Heart left ventricle (tissue), 16 donors: ENCODE measurements around the gene PARD3B. TPM values are rescaled to one million over a fixed set of nuclear protein-coding genes. Genes with fewer than 3 reads are reported as not detected.

Experiments used
- ATAC-seq, 4 donors: fragments of 200-7000 bp; cut with Tn5 transposase; one replicate each; pipeline ENCODE4 v1.9.1; 2020 to 2022; ENCODE audit warnings: moderate library complexity in 4 of 4, mild to moderate bottlenecking in 3 of 4, moderate number of reproducible peaks in 1 of 4
- DNase-seq, 5 donors: peaks; one replicate each; pipeline ENCODE4 v3.0.0-alpha.2; 2020
- H3K27ac ChIP-seq, 12 donors: fragments of 200-600 bp; sonication (generic) in 4 of 12; one replicate each; pipeline versions ENCODE4 v1.5.0 to v1.8.0; 2016 to 2022; ENCODE audit warnings: mild to moderate bottlenecking in 2 of 12
- H3K27me3 ChIP-seq, 9 donors: fragments of 200-600 bp; sonication (generic) in 2 of 9; one replicate each; pipeline versions ENCODE4 v1.5.1 to v1.8.0; 2016 to 2022; ENCODE audit warnings: mild to moderate bottlenecking in 3 of 9
- H3K36me3 ChIP-seq, 9 donors: fragments of 200-600 bp; sonication (generic) in 2 of 9; one replicate each; pipeline versions ENCODE4 v1.5.0 to v1.8.0; 2018 to 2022; ENCODE audit warnings: mild to moderate bottlenecking in 2 of 9
- H3K4me1 ChIP-seq, 12 donors: fragments of 200-600 bp; sonication (generic) in 4 of 12; one replicate each; pipeline versions ENCODE4 v1.5.0 to v1.8.0; 2016 to 2022; ENCODE audit warnings: mild to moderate bottlenecking in 3 of 12
- H3K4me3 ChIP-seq, 12 donors: fragments of 200-600 bp; sonication (generic) in 4 of 12; one replicate each; pipeline versions ENCODE4 v1.5.0 to v1.8.0; 2017 to 2022; ENCODE audit warnings: mild to moderate bottlenecking in 9 of 12, moderate library complexity in 4 of 12
- H3K9me3 ChIP-seq, 12 donors: fragments of 200-600 bp; sonication (generic) in 4 of 12; one replicate each; pipeline versions ENCODE4 v1.5.0 to v1.8.0; 2016 to 2022; ENCODE audit warnings: mild to moderate bottlenecking in 1 of 12
- POLR2A ChIP-seq, 2 donors: fragments of 450-650 bp; IDR thresholded peaks; one replicate each; pipeline ENCODE4 v1.6.1; 2017; ENCODE audit warnings: antibody characterized with exemption in 2 of 2, mild to moderate bottlenecking in 2 of 2, moderate library complexity in 2 of 2
- WGBS, 4 donors: extraction: QIAGEN DNeasy Blood & Tissue Kit in 2 of 4; methylation state at CpG; one replicate each; pipeline versions ENCODE4 v1.1.5 to v1.1.7; 2013 to 2018; 5-methylcytosine and 5-hydroxymethylcytosine counted together
- intact Hi-C, 10 donors: fragments of 100-400 bp; cut with DNase I; formaldehyde crosslinking; loops; one replicate each; pipeline versions ENCODE4 v1.11.1 to v1.14.2; 2022
- polyA plus RNA-seq, 2 donors: library from polyadenylated mRNA; stranded (reverse); fragments of 200-250 nt; gene quantifications; one replicate each; pipeline ENCODE4 v1.2.3, GENCODE V29; 2013
- total RNA-seq, 9 donors: library from RNA; depleted of rRNA in 2 of 9; stranded (reverse); fragments of >200 nt in 2 of 9; fragmentation: NEBNext Ultra II Directional in 3 of 9; extraction: Animal tissue kit (Norgen Biotek cat#: 25700) in 3 of 9; gene quantifications; one replicate each; pipeline versions ENCODE4 v1.1.0 to v1.2.4, GENCODE V29; 2016 to 2023
- TF ChIP-seq, protein P1 (sequence below), 12 donors: fragments of 200-600 bp; sonication (generic) in 4 of 12; IDR thresholded peaks; one replicate each; pipeline versions ENCODE4 v1.5.0 to v1.8.0; 2018 to 2022; ENCODE audit warnings: antibody characterized with exemption in 12 of 12, mild to moderate bottlenecking in 5 of 12
- donor health status: ischemic (EF 13 %, LVEDD 7.1; RV severe dilation, severe dysfunction).
- donor health status: healthy with polysubstance abuse.
- donor health status: DM: no; HTN: yes; CAD: no.
- donor health status: DM: no; HTN: no; CAD: no.
- donor health status: ischemic (EF 25% LVEDD 6.9; RV normal size, moderate dysfunction).
- donor health status: ischemic (EF 25% LVEDD 5.7; RV mildly dilated, moderate dysfunction).
- donor health status: healthy.
- donor health status: DM: yes; HTN: yes; CAD: no.
- donor health status: ischemic (EF 35%, LVEDD 5.7; RV mildly dilated, moderate dysfunction).
- donor health status: nonischemic (EF 11% LVEDD 7.7; RV severe dilation, severe dysfunction).
- donor health status: DM: yes; HTN: yes; CAD: no.
- donor health status: PGD.
- donor health status: ischemic (EF 29% LVEDD 5.4; RV normal size, mild dysfunction).
- donor health status: nonischemic (EF 23%, LVEDD 6.1; RV moderate dilation, normal function).

Gene PARD3B
- total and polyA plus RNA-seq, 11 donors, result 0.71 to 15.1 (median 6.2) TPM

DNA sequence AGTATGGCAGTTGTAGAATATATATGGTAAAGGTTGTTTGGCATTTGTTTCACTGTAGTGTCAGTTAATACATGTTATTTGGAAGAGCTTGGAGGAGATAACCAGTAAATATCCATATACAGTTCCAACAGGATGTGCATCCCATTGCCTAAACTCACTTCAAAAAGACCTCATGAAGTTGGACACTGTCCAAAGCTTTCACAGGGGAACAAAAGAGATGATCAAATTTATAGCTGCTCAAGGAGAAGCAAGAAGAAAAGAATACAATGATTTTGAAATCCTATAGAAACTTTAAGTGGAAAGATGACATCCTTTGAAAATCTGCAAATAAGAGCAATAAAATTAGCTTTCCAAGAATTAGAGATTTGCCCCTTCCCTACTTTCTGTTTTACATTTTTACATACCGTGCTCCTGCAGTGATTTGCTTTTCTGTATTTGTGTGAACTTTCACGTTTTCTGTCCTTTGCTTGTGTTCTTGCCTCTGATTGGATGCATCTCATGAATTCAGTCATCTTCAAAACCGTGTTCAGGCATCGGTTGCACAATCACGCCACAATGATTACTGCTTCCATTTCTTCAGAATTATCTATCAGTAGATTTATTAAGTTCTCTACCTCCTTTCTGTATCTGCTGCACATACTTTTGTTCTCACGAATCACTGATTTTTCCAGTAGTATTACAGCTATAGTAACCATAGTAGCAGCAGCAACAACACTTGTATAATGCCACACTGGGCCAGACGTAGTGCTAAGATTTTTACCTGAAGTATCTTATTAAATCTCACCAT, 83.8 kb downstream of the PARD3B start:
- TF ChIP-seq, protein P1, sequence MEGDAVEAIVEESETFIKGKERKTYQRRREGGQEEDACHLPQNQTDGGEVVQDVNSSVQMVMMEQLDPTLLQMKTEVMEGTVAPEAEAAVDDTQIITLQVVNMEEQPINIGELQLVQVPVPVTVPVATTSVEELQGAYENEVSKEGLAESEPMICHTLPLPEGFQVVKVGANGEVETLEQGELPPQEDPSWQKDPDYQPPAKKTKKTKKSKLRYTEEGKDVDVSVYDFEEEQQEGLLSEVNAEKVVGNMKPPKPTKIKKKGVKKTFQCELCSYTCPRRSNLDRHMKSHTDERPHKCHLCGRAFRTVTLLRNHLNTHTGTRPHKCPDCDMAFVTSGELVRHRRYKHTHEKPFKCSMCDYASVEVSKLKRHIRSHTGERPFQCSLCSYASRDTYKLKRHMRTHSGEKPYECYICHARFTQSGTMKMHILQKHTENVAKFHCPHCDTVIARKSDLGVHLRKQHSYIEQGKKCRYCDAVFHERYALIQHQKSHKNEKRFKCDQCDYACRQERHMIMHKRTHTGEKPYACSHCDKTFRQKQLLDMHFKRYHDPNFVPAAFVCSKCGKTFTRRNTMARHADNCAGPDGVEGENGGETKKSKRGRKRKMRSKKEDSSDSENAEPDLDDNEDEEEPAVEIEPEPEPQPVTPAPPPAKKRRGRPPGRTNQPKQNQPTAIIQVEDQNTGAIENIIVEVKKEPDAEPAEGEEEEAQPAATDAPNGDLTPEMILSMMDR (IDR thresholded peaks at IDR 0.05), result no peak
- TF ChIP-seq POLR2A (IDR thresholded peaks at IDR 0.05), result no peak
- peaks cover 0 to 5% (median 0%) of the 10 kb centered on the region in 12 donors for H3K4me1 ChIP-seq
- no peaks in the 10 kb centered on the region for H3K36me3 ChIP-seq
- H3K27me3 ChIP-seq, result no peaks in the 10 kb centered on the region
- DNase-seq (no peak), ATAC-seq (no peak)
- intact Hi-C loops, result no loop called here
- 82 to 89% (median 86%) methylated on average over 7 of the region's 7 CpGs for WGBS, 4 donors
- no peak overlapping the region for H3K4me3 ChIP-seq
- no peak overlapping the region for H3K27ac ChIP-seq
- peaks cover 0 to 11% (median 0%) of the 10 kb centered on the region in 12 donors for H3K9me3 ChIP-seq

GRCh38 chr2:204632410-204632809, 87.1 kb downstream of the PARD3B start:
- TF ChIP-seq POLR2A (IDR thresholded peaks at IDR 0.05), result no peak
- TF ChIP-seq, protein P1 (IDR thresholded peaks at IDR 0.05), result no peak
- Histone ChIP-seq H3K36me3 (no peaks in the 10 kb centered on the region), H3K4me3 (no peak overlapping the region), H3K4me1 (peaks cover 0 to 5% (median 0%) of the 10 kb centered on the region in 12 donors), H3K27ac (no peak overlapping the region), H3K9me3 (peaks cover 0 to 11% (median 0%) of the 10 kb centered on the region in 12 donors), H3K27me3 (no peaks in the 10 kb centered on the region)
- WGBS, 4 donors, result 90 to 97% (median 96%) methylated on average over 3 of the region's 3 CpGs
- intact Hi-C loops, result no loop called here
- DNase-seq (no peak), ATAC-seq (no peak)

DNA sequence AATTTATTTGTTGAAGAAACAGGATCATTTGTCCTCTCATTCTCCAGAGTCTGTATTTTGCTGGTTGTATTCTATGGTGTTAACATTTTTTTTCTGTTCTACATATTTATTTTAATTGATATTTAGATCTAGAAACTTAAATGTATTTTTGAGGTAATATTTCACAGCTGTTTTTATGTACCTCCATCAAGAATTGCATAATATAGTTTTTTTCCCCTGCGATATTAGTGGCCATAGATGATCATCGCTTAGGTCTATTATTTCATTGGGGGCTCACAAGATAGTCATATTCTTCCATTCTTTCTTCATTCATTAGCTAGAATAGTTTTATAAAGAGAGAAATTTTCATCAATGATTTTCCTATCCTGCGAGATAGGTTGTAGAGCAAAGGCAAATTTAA, 89.3 kb downstream of the PARD3B start:
- WGBS, 4 donors, result 95 to 99% (median 99%) methylated on average over 3 of the region's 3 CpGs
- H3K27ac ChIP-seq, result no peak overlapping the region
- DNase-seq, result no peak
- no peaks in the 10 kb centered on the region for H3K27me3 ChIP-seq
- H3K9me3 ChIP-seq, result peaks cover 0 to 11% (median 0%) of the 10 kb centered on the region in 12 donors
- TF ChIP-seq, protein P1 (IDR thresholded peaks at IDR 0.05), result no peak
- TF ChIP-seq POLR2A (IDR thresholded peaks at IDR 0.05), result no peak
- intact Hi-C loops, result no loop called here
- H3K36me3 ChIP-seq, result no peaks in the 10 kb centered on the region
- no peaks in the 10 kb centered on the region for H3K4me1 ChIP-seq
- no peak overlapping the region for H3K4me3 ChIP-seq
- no peak for ATAC-seq

- intact Hi-C loops, result no loop called here
- no peak overlapping the region for H3K4me3 ChIP-seq
- DNase-seq (no peak), ATAC-seq (no peak)
- H3K36me3 ChIP-seq, result no peaks in the 10 kb centered on the region
- H3K4me1 ChIP-seq, result no peaks in the 10 kb centered on the region
- 42 to 44% (median 43%) methylated on average over 3 of the region's 3 CpGs for WGBS, 4 donors
- no peak for TF ChIP-seq POLR2A (IDR thresholded peaks at IDR 0.05)
- TF ChIP-seq, protein P1 (IDR thresholded peaks at IDR 0.05), result no peak
- H3K27ac ChIP-seq, result no peak overlapping the region
- no peaks in the 10 kb centered on the region for H3K27me3 ChIP-seq
- peaks cover 0 to 10% (median 0%) of the 10 kb centered on the region in 12 donors for H3K9me3 ChIP-seq
These were observed 90.2 kb downstream of the PARD3B start for GRCh38 chr2:204635478-204635877.
